Middle frontal gyrus (tissue), 1 donor: ENCODE data around the gene KLF2.
"Not testable (repeated sequence)": the region's sequence is repeated elsewhere in the genome, so short reads cannot be mapped to it uniquely, and the experiment has no call there.

ENCODE experiments used
- DNase-seq: peaks from one replicate; pipeline ENCODE4 v3.0.0-alpha.2; 2015; ENCODE audit warnings: low spot score; ENCODE audit errors: extremely low spot score

The KLF2 gene

GRCh38 chr19:16324384-16325160, at the start of gene KLF2:
KLF2 (plus strand) TSS chr19:16324826; CDS start chr19:16324924, 98 bp downstream.
- peak; percentile 44 for DNase-seq

GRCh38 chr19:16280306-16280705, 44.3 kb upstream of the KLF2 start:
- DNase-seq = no peak

GRCh38 chr19:16281743-16282142, 42.9 kb upstream of the KLF2 start:
- DNase-seq = no peak

- no peak for DNase-seq
Measured at GRCh38 chr19:16283210-16284061, 41.2 kb upstream of the KLF2 start.

- DNase-seq = no peak
Measured at GRCh38 chr19:16284505-16284904, 40.1 kb upstream of the KLF2 start.

DNA sequence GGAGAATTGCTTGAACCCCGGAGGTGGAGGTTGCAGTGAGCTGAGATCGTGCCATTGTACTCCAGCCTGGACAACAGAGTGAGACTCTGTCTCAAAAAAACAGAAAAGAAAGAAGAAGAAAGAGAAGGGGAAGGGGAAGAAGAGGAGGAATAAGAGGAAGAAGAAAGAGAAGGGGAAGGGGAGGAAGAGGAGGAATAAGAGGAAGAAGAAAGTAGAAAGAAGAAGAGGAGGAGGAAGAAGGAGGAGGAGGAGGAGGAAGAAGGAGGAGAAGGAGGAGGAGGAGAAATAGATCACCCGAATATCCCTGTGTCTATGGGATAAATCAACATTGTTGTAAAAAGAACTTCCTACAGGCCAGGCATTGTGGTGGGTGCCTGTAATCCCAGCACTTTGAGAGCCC, 39.5 kb upstream of the KLF2 start:
- DNase-seq = not testable (repeated sequence)

GRCh38 chr19:16285769-16286498, 38.7 kb upstream of the KLF2 start:
- DNase-seq = peak; percentile 17

DNA sequence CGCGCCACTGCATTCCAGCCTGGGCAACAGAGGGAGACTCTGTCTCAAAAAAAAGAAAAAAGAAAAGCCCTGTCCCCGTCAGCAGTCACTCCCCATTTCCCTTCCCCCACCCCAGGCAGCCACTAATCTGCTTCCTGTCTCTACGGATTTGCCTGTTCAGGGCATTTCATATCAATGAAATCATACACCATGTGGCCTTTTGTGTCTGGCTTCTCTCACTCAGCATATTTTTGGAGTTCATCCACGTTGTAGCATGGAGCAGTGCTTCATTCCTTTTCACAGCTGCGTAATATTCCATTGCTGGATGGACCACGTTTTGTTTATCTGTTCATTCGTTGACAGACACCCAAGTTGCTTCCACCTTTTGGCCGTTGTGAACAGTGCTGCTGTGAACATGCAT, 36.1 kb upstream of the KLF2 start:
- DNase-seq = no peak

- DNase-seq = no peak
Measured at GRCh38 chr19:16289594-16289993, 35.0 kb upstream of the KLF2 start.

DNA sequence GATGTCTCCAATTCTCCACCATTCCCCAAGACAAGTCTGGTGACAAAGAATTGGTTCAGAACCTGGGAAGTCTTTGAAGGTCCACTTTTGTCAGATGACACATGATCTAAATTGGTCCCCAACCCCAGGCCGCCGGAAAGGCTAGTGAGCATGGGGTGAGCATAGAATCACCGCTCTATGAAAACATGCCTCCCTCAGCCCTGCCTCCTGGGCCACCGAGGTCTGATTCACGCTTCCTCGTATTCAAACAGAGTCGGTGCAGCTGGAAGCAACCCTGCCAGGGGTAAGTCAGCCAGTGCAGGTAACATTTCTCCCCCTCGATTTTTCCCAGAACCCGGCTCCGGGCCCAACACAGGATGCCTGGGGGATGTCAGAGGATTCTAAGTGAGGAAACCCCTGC, 33.9 kb upstream of the KLF2 start:
- DNase-seq = no peak

DNA sequence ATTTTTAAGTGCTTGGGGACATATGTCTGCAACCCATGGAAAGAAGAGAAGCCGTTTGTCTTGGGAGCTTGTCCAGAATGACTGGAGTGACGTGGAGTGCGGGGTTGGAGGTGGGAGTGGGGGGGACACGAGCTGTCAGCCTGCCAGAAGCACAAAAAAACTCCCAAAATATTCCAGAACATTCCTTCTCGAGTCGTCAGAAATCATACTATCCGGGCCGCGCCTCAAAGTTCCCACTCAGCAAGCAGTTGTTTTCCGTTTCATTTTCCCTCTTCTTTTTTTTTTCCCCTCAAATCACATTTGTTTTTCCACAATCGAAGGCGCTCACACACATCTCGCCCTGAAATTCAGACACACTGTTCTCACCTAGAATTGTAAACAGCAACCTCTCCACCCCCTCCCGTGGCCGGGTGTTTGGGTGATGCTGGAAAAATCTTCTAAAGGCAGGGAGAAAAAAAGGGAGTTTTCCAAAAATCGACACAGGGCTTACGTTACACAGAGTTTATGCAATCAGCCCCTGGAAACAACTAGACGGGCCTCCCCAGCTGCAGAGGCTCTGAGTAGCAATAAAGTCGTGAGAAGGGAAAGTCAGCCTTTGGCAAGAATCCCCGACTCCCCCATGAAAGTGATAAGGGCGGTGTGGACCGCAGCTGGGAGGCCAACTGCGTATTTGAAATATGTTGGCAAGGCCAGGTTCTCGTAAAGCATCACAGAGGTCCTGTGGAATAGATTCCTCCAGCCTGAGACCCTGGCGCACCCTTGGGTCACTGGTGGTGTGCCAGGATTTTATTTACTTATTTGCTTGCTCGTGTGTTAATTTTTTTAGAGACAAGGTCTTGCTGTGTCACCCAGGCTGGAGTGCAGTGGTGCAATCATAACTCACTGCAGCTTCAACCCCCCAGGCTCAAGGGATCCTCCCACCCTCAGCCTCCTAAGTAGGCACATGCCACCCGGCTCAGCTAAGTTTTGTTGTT, 31.2 kb upstream of the KLF2 start:
- no peak for DNase-seq

GRCh38 chr19:16295057-16295456, 29.6 kb upstream of the KLF2 start:
- no peak for DNase-seq

DNA sequence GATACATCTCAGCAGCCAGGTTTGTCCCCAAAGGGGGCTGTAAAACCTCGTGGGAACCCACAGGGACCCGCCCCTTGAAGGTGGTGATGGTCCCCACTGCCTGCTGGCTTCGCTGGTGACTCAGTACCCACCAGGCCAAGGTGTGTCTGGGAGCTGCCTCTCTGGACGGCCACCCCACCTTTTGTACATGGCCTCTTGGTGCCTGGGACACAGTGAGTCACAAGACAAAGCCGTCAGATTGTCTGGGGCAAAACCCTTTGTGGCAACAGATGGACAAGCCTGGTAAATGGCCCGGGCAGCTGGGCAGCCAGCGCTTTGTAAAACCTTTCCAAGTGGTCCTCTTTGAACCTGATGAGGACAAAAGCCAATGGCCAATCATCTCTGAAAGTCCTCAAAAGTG, 27.9 kb upstream of the KLF2 start:
- DNase-seq = no peak

DNA sequence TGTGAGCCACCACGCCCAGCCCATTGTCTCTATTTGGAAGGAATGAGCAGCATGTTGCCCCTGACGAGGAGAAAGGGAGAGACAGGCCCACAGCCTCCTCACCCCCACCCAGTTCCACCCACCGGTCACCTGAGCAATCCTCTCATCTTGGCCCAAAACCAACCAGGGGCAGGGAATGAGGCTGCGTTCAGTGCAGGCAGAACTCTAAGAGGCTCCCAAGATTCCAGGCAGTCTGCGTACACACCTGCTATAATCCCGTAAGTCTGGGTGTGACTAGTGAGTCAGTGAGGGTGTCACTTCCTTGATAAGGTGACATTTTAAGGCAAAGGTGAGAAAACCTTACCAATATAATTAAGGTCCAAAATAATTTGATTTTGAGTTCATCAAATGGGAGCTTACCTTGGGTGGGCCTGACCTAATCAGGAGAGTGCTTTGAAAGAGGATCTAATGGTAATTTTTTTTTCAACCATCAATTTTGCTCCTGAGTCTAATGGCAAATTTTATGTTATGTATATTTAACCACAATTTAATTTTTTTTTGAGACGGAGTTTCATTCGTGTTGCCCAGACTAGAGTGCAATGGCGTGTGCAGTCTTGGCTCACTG, 26.9 kb upstream of the KLF2 start:
- no peak for DNase-seq

DNA sequence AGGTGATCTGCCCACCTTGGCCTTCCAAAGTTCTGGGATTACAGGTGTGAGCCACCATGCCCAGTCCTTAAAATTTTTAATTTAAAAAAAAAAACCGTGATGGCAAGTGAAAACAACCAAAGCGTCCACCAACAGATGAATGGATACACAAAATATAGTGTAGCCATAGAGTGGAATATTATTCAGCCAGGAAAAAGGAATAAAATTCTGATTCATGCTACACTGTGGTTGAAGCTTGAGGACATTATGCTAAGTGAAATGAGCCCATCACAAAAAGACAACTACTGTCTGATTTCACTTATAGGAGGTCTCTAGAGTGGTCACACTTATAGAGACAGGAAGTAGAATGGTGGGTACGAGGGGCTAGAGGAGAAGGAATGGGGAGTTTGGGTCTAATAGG, 26.3 kb upstream of the KLF2 start:
- no peak for DNase-seq

DNA sequence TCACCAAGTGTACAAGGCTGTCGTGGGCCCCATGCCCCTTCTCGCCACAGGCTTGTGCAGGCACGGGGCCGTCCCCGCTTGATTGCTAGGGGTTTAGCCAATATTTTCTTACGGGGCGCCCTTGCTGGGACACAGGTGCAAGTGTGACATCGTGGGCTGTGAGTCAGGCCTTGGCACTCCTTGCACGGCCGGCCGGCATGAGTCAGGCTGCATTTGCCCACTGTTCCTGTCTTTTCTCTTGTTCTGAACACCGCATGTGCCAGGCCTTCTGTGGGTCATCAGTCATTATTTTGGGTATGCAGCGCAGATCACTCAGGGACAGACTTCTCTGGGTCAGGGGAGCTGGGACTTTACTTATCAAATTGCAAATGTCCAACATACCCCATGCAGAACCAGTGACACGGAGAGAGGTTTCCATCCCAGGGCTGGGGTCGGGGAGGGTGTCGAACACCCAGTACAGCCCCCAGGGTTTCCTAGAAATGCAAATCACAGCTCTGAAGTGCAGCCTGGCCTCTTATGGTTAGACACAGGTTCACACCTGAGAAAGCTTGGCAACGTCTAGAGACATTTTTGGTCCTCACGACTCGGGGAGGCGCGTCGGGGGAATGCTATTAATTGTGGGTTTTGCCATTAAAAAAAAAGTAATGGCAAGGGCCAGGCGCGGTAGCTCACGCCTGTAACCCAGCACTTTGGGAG, 22.5 kb upstream of the KLF2 start:
- DNase-seq = no peak

DNA sequence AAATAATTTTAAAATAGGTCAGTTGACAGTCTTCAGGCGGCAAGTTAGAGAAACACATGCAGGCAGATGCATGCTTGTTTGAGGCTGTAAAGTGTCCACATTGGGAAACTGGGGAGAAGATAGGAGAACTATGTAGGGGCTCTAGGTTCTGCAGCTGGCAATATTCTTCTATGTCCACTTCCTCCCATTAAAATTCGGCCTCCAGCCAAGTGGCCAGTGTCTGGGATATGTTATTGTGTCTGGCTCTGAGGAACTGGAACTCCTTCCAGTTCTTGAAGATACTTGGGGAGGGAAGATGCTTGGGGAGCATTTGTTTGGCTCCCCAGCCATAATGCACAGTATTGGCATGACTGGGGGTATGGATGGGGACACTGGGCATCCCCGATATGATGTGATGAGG, 20.9 kb upstream of the KLF2 start:
- no peak for DNase-seq

DNA sequence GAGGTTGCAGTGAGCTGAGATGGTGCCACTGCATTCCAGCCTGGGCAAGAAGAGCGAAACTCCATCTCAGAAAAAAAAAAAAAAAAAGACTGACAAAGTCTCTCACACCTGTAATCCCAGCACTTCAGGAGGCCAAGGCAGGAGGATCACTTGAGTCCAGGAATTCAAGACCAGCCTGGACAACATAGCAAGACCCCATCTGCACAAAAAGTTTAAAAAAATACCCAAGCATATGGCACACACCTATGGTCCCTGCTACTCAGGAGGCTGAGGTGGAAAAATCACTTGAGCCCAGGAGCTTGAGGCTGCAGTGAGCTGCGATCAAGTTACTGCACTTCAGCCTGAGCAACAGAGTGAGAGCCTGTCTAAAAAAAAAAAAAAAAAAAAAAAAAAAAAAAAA, 20.1 kb upstream of the KLF2 start:
- not testable (repeated sequence) for DNase-seq

DNA sequence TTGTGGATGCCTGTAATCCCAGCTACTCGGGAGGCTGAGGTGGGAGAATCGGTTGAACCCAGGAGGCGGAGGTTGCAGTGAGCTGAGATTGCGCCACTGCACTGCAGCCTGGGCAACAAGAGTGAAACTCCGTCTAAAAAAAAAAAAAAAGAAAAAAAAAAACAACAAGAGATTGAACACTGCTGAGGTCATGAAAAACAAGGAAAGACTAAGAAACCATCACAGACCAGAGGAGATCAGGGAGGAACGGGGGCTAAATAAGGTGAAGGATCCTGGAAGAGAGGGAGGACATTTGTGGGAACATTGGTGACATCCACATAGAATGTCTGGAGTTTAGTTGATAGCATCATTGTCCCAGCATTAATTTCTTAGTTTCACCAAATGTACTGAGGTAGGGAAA, 19.6 kb upstream of the KLF2 start:
- DNase-seq = not testable (repeated sequence)
